ENCODE data around the gene ATP6V1E1.
"Not testable (repeated sequence)": the region's sequence is repeated elsewhere in the genome, so short reads cannot be mapped to it uniquely, and the experiment has no call there.

The ATP6V1E1 gene

DNA sequence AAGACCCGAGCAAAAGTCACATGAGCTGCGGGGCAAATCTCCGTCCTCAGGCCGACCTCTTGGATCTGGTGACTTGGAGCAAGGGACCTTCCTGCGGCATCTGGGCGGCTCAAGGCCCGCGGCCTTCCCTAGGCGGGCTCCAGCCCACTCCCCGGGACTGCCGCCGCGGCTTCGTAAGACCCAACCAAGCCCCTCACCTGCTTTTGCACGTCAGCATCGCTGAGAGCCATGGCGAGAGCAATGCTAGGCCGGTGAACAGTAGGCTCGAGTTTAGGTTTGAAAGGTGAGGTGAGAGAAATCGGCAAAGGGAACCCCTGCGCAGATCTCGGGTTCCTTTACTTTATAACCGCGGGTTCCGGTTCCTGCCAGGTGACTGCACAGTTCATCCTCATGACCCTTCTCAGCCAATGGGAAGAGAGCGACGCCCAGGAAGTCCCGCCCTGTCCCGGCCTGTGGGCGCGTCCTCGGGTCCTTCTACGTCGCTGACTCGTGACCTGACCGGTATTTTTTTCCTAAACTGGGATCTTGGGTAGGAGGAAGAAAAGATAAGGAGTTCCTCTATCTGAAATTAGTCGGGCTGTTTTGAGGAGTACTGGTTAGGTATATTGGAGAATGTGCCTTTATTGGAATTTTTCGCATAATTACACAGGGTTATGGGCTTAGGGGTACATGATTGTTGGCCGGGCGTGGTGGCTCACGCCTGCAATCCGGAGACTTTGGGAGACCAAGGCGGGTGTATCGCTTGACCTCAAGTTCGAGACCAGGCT, at the start of gene ATP6V1E1:
Gene ATP6V1E1 (minus strand): TSS at position 344 of the 767 bp plus-strand sequence. CDS start 114 bp downstream, at position 230.
- peak; percentile 89 for DNase-seq (ENCODE audit: low read depth, low spot score)
- H3K9me3 ChIP-seq (ENCODE audit: insufficient read depth, low read length) = no peaks in the 10 kb centered on the region
- H3K9ac ChIP-seq (ENCODE audit: insufficient read length, low read depth) = peak within 1 kb of the TSS; percentile 99
- TF ChIP-seq SUZ12 (IDR thresholded peaks at IDR 0.05; ENCODE audit: extremely low read depth, insufficient read depth, insufficient read length) = no peak
- no peak for TF ChIP-seq YY1 (IDR thresholded peaks at IDR 0.05; ENCODE audit: insufficient read depth, insufficient read length)
- no peak for TF ChIP-seq ZNF274 (IDR thresholded peaks at IDR 0.05; ENCODE audit: low read depth, low read length)
- H3K36me3 ChIP-seq (ENCODE audit: insufficient read depth, insufficient read length, low read length) = peaks cover 5% of the 10 kb centered on the region
- peak within 1 kb of the TSS; percentile 99 for H3K4me3 ChIP-seq (ENCODE audit: insufficient read length, low read depth)
- no peaks in the 10 kb centered on the region for H3K27me3 ChIP-seq (ENCODE audit: insufficient read depth, insufficient read length)
- H3K4me1 ChIP-seq (ENCODE audit: insufficient read depth, insufficient read length) = no peaks in the 10 kb centered on the region

GRCh38 chr22:17675584-17675983, 47.0 kb upstream of the ATP6V1E1 start:
- Histone ChIP-seq H3K9me3 (ENCODE audit: insufficient read depth, low read length) (no peaks in the 10 kb centered on the region), H3K4me3 (ENCODE audit: insufficient read length, low read depth) (no peak overlapping the region), H3K4me1 (ENCODE audit: insufficient read depth, insufficient read length) (no peaks in the 10 kb centered on the region), H3K36me3 (ENCODE audit: insufficient read depth, insufficient read length, low read length) (peaks cover 3% of the 10 kb centered on the region), H3K27me3 (ENCODE audit: insufficient read depth, insufficient read length) (no peaks in the 10 kb centered on the region), H3K9ac (ENCODE audit: insufficient read length, low read depth) (no peak overlapping the region)
- no peak for DNase-seq (ENCODE audit: low read depth, low spot score)
- TF ChIP-seq SUZ12 (IDR thresholded peaks at IDR 0.05; ENCODE audit: extremely low read depth, insufficient read depth, insufficient read length) (no peak), YY1 (IDR thresholded peaks at IDR 0.05; ENCODE audit: insufficient read depth, insufficient read length) (no peak), ZNF274 (IDR thresholded peaks at IDR 0.05; ENCODE audit: low read depth, low read length) (no peak)

DNA sequence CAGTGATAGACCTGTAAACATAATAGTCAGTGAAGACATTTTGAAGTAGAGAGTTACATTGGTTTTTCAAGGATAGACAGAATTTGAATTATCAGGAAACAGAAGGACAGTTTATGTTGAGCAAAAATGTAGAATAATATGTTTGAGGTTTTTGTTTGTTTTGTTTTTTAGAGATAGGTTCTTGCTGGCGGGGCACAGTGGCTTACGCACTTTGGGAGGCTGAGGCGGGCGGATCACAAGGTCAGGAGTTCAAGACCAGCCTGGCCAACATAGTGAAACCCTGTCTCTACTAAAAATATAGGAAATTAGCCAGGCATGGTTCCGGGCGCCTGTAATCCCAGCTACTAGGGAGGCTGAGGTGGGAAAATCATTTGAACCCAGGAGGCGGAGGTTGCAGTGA, 45.6 kb upstream of the ATP6V1E1 start:
- no peaks in the 10 kb centered on the region for H3K9me3 ChIP-seq (ENCODE audit: insufficient read depth, low read length)
- TF ChIP-seq YY1 (IDR thresholded peaks at IDR 0.05; ENCODE audit: insufficient read depth, insufficient read length) (no peak), SUZ12 (IDR thresholded peaks at IDR 0.05; ENCODE audit: extremely low read depth, insufficient read depth, insufficient read length) (no peak), ZNF274 (IDR thresholded peaks at IDR 0.05; ENCODE audit: low read depth, low read length) (no peak)
- no peak overlapping the region for H3K9ac ChIP-seq (ENCODE audit: insufficient read length, low read depth)
- peaks cover 4% of the 10 kb centered on the region for H3K36me3 ChIP-seq (ENCODE audit: insufficient read depth, insufficient read length, low read length)
- H3K27me3 ChIP-seq (ENCODE audit: insufficient read depth, insufficient read length) = no peaks in the 10 kb centered on the region
- no peaks in the 10 kb centered on the region for H3K4me1 ChIP-seq (ENCODE audit: insufficient read depth, insufficient read length)
- DNase-seq (ENCODE audit: low read depth, low spot score) = no peak
- H3K4me3 ChIP-seq (ENCODE audit: insufficient read length, low read depth) = no peak overlapping the region

GRCh38 chr22:17672417-17672991, 44.0 kb upstream of the ATP6V1E1 start:
- no peak overlapping the region for H3K4me3 ChIP-seq (ENCODE audit: insufficient read length, low read depth)
- TF ChIP-seq ZNF274 (IDR thresholded peaks at IDR 0.05; ENCODE audit: low read depth, low read length) (no peak), YY1 (IDR thresholded peaks at IDR 0.05; ENCODE audit: insufficient read depth, insufficient read length) (no peak), SUZ12 (IDR thresholded peaks at IDR 0.05; ENCODE audit: extremely low read depth, insufficient read depth, insufficient read length) (no peak)
- peaks cover 4% of the 10 kb centered on the region for H3K36me3 ChIP-seq (ENCODE audit: insufficient read depth, insufficient read length, low read length)
- H3K27me3 ChIP-seq (ENCODE audit: insufficient read depth, insufficient read length) = no peaks in the 10 kb centered on the region
- no peaks in the 10 kb centered on the region for H3K9me3 ChIP-seq (ENCODE audit: insufficient read depth, low read length)
- no peak overlapping the region for H3K9ac ChIP-seq (ENCODE audit: insufficient read length, low read depth)
- DNase-seq (ENCODE audit: low read depth, low spot score) = no peak
- H3K4me1 ChIP-seq (ENCODE audit: insufficient read depth, insufficient read length) = no peaks in the 10 kb centered on the region

DNA sequence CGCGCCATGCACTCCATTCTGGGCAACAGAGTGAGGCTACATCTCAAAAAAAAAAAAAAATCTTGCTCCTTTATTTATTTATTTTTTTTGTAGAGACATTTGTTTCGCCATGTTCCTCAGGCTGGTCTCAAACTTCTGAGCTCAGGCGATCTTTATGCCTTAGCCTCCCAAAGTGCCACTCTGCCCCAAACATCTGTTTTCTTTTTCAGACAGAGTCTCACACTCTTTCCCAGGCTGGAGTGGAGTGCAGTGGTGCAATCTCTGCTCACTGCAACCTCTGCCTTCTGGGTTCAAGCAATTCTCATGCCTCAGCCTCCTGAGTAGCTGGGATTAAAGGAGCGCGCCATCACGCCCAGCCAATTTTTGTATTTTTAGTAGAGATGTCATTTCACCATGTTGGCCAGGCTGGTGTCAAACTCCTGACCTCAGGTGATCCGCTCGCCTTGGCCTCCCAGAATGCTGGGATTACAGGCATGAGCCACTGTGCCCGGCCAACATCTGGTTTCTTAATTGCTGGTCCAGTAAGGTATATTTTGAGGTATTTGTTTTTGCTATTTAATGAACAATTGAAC, 43.1 kb upstream of the ATP6V1E1 start:
- H3K9me3 ChIP-seq (ENCODE audit: insufficient read depth, low read length); H3K9ac ChIP-seq (ENCODE audit: insufficient read length, low read depth); H3K36me3 ChIP-seq (ENCODE audit: insufficient read depth, insufficient read length, low read length); DNase-seq (ENCODE audit: low read depth, low spot score); H3K4me1 ChIP-seq (ENCODE audit: insufficient read depth, insufficient read length); H3K4me3 ChIP-seq (ENCODE audit: insufficient read length, low read depth); H3K27me3 ChIP-seq (ENCODE audit: insufficient read depth, insufficient read length): not testable (repeated sequence)

- no peak for DNase-seq (ENCODE audit: low read depth, low spot score)
- peaks cover 17% of the 10 kb centered on the region; the same call in 1 of the 2 replicates for H3K9me3 ChIP-seq (ENCODE audit: insufficient read depth, low read length)
- no peaks in the 10 kb centered on the region for H3K27me3 ChIP-seq (ENCODE audit: insufficient read depth, insufficient read length)
- no peak overlapping the region for H3K9ac ChIP-seq (ENCODE audit: insufficient read length, low read depth)
- peaks cover 23% of the 10 kb centered on the region for H3K36me3 ChIP-seq (ENCODE audit: insufficient read depth, insufficient read length, low read length)
- no peak overlapping the region for H3K4me3 ChIP-seq (ENCODE audit: insufficient read length, low read depth)
- TF ChIP-seq YY1 (IDR thresholded peaks at IDR 0.05; ENCODE audit: insufficient read depth, insufficient read length) = no peak
- no peak for TF ChIP-seq SUZ12 (IDR thresholded peaks at IDR 0.05; ENCODE audit: extremely low read depth, insufficient read depth, insufficient read length)
- no peak for TF ChIP-seq ZNF274 (IDR thresholded peaks at IDR 0.05; ENCODE audit: low read depth, low read length)
- H3K4me1 ChIP-seq (ENCODE audit: insufficient read depth, insufficient read length) = no peaks in the 10 kb centered on the region
Measured at GRCh38 chr22:17665854-17666253, 37.3 kb upstream of the ATP6V1E1 start.

DNA sequence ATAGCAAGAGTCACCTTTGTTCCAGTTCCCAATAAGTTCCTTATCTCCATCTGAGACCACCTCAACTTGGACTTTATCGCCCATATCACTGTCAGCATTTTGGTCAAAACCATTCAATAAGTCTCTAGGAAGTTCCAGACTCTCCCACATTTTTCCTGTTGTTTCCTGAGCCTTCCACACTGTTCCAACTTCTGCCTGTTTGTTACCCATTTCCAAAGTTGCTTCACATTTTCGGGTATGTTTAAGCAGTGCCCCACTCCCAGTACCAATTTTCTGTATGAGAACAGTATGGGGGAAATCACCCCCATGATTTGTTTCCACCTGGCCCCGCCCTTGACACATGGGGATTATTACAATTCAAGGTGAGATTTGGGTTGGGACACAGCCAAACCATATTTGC, 36.7 kb upstream of the ATP6V1E1 start:
- DNase-seq (ENCODE audit: low read depth, low spot score) = no peak
- no peaks in the 10 kb centered on the region for H3K4me1 ChIP-seq (ENCODE audit: insufficient read depth, insufficient read length)
- H3K27me3 ChIP-seq (ENCODE audit: insufficient read depth, insufficient read length) = no peaks in the 10 kb centered on the region
- no peak overlapping the region for H3K9ac ChIP-seq (ENCODE audit: insufficient read length, low read depth)
- no peak overlapping the region for H3K4me3 ChIP-seq (ENCODE audit: insufficient read length, low read depth)
- no peak for TF ChIP-seq SUZ12 (IDR thresholded peaks at IDR 0.05; ENCODE audit: extremely low read depth, insufficient read depth, insufficient read length)
- TF ChIP-seq YY1 (IDR thresholded peaks at IDR 0.05; ENCODE audit: insufficient read depth, insufficient read length) = no peak
- TF ChIP-seq ZNF274 (IDR thresholded peaks at IDR 0.05; ENCODE audit: low read depth, low read length) = no peak
- H3K36me3 ChIP-seq (ENCODE audit: insufficient read depth, insufficient read length, low read length) = peaks cover 22% of the 10 kb centered on the region
- H3K9me3 ChIP-seq (ENCODE audit: insufficient read depth, low read length) = peaks cover 17% of the 10 kb centered on the region; the same call in 1 of the 2 replicates
